GM18511 (cell line): ENCODE data around the gene ALG8.
"Not testable (repeated sequence)": the region's sequence is repeated elsewhere in the genome, so short reads cannot be mapped to it uniquely, and the experiment has no call there.

Experiments used
- ATAC-seq: cut with Tn5 transposase; IDR thresholded peaks from one replicate; pipeline ENCODE4 v1.9.1; 2021; ENCODE audit warnings: mild to moderate bottlenecking, moderate library complexity; ENCODE audit not compliant: unreplicated experiment

The ALG8 gene

GRCh38 chr11:78139422-78140391, at the start of gene ALG8:
Gene ALG8, minus strand, starts transcription at chr11:78139626. Its CDS starts 38 bp downstream, at chr11:78139588.
- ATAC-seq: peak; percentile 95

- ATAC-seq: peak; percentile 95
Observed at GRCh38 chr11:78188286-78189173, 49.1 kb upstream of the ALG8 start, which contains the start of the genes KCTD21 and USP35. Gene KCTD21, minus strand, starts transcription at chr11:78188626. Its CDS starts 14,072 bp downstream, at chr11:78174554. Gene USP35, plus strand, starts transcription at chr11:78188919. Its CDS starts 7,327 bp downstream, at chr11:78196246.

- ATAC-seq: peak; percentile 29
Observed at GRCh38 chr11:78187366-78188285, 48.2 kb upstream of the ALG8 start.

GRCh38 chr11:78181185-78181584, 41.8 kb upstream of the ALG8 start:
- ATAC-seq: no peak

GRCh38 chr11:78180751-78181150, 41.3 kb upstream of the ALG8 start:
- no peak for ATAC-seq

GRCh38 chr11:78179459-78180071, 40.1 kb upstream of the ALG8 start:
- ATAC-seq: no peak

GRCh38 chr11:78177216-78177615, 37.8 kb upstream of the ALG8 start:
- no peak for ATAC-seq

- ATAC-seq: no peak
Observed at GRCh38 chr11:78176605-78177141, 37.2 kb upstream of the ALG8 start.

- ATAC-seq: not testable (repeated sequence)
Observed at GRCh38 chr11:78175862-78176261, 36.4 kb upstream of the ALG8 start.

GRCh38 chr11:78171951-78172350, 32.5 kb upstream of the ALG8 start:
- no peak for ATAC-seq

- ATAC-seq: no peak
Observed at GRCh38 chr11:78170874-78171549, 31.6 kb upstream of the ALG8 start.

GRCh38 chr11:78170413-78170812, 31.0 kb upstream of the ALG8 start:
- ATAC-seq: no peak

GRCh38 chr11:78168539-78169477, 29.4 kb upstream of the ALG8 start:
- ATAC-seq: no peak

- ATAC-seq: no peak
Observed at GRCh38 chr11:78166855-78167469, 27.5 kb upstream of the ALG8 start.

GRCh38 chr11:78164471-78164870, 25.0 kb upstream of the ALG8 start:
- no peak for ATAC-seq

GRCh38 chr11:78163828-78164227, 24.4 kb upstream of the ALG8 start:
- no peak for ATAC-seq

- no peak for ATAC-seq
Observed at GRCh38 chr11:78161962-78162371, 22.5 kb upstream of the ALG8 start.
